ENCODE measurements around the gene PRDM2.

DNA sequence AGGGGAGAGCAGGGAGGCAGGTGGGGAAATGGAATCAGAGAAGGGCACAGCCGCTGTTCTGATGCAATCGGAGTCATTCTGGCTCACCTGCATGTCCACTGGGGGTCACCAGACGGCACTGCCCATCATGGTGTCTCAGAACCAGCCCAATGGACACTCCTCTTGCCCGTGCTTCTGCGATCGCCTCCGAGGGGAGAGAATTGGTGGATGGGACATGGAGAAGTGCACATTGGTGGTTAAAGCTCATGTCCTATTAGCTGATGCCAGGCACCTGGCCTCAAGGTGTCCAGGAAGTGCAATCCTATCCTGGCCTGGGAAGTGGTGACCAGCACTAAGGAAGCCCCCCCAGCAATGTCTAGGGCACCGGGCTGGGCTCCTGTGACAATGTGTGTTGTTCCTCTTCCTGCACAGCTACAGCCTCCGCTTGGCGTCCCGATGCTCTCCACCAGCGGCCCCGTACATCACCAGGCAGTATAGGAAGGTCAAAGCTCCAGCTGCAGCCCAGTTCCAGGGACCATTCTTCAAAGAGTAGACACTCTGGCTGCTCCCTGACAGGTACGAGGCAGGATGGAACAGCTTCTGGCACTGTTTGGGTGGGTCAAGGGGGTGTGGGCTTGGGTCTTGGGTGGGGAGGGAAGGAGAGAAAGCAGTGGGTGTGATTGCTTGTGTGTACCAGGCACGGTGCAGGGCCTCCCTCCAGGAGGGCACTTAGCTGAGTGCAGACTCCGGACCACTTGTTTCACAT is 116.2 kb downstream of the PRDM2 start:
- TF ChIP-seq, protein P1, sequence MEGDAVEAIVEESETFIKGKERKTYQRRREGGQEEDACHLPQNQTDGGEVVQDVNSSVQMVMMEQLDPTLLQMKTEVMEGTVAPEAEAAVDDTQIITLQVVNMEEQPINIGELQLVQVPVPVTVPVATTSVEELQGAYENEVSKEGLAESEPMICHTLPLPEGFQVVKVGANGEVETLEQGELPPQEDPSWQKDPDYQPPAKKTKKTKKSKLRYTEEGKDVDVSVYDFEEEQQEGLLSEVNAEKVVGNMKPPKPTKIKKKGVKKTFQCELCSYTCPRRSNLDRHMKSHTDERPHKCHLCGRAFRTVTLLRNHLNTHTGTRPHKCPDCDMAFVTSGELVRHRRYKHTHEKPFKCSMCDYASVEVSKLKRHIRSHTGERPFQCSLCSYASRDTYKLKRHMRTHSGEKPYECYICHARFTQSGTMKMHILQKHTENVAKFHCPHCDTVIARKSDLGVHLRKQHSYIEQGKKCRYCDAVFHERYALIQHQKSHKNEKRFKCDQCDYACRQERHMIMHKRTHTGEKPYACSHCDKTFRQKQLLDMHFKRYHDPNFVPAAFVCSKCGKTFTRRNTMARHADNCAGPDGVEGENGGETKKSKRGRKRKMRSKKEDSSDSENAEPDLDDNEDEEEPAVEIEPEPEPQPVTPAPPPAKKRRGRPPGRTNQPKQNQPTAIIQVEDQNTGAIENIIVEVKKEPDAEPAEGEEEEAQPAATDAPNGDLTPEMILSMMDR (IDR thresholded peaks at IDR 0.05; ENCODE audit: poor library complexity): no peak
- TF ChIP-seq EZH2phosphoT487 (IDR thresholded peaks at IDR 0.05; ENCODE audit: low read depth, severe bottlenecking, unreplicated experiment) (no peak), EZH2 (IDR thresholded peaks at IDR 0.05; ENCODE audit: borderline replicate concordance) (no peak)
